H9 (cell line): ENCODE results near the gene NIN. TPM values are rescaled to one million over a fixed set of nuclear protein-coding genes. Genes with fewer than 3 reads are reported as not detected.

Source experiments
- DNase-seq: peaks from one replicate; pipeline ENCODE4 v3.0.0-alpha.2; 2017
- H2AFZ ChIP-seq: one replicate; pipeline ENCODE4 v1.6.1; 2013; ENCODE audit warnings: mild to moderate bottlenecking, low read length, control low read depth, moderate library complexity
- H2AK5ac ChIP-seq: 2 replicates; pipeline ENCODE4 v1.6.1; 2013; ENCODE audit warnings: low read length, control low read depth, mixed read lengths; ENCODE audit not compliant: insufficient read length
- H2BK120ac ChIP-seq: one replicate; pipeline ENCODE4 v1.6.1; 2013; ENCODE audit warnings: low read depth, mild to moderate bottlenecking, low read length, control low read depth, inconsistent platforms; ENCODE audit not compliant: poor library complexity, severe bottlenecking
- H2BK12ac ChIP-seq: 2 replicates; pipeline ENCODE4 v1.6.1; 2013; ENCODE audit warnings: low read length, control low read depth, mixed read lengths, low read depth; ENCODE audit not compliant: insufficient read length
- H2BK15ac ChIP-seq: 2 replicates; pipeline ENCODE4 v1.6.1; 2013; ENCODE audit warnings: low read depth, low read length, control low read depth
- H2BK20ac ChIP-seq: one replicate; pipeline ENCODE4 v1.6.1; 2013; ENCODE audit warnings: low read depth, mild to moderate bottlenecking, low read length, control low read depth, inconsistent platforms; ENCODE audit not compliant: poor library complexity, severe bottlenecking
- H2BK5ac ChIP-seq: 2 replicates; pipeline ENCODE4 v1.6.1; 2013; ENCODE audit warnings: low read length, control low read depth, mixed read lengths; ENCODE audit not compliant: insufficient read length
- H3K14ac ChIP-seq: 2 replicates; pipeline ENCODE4 v1.6.1; 2013; ENCODE audit warnings: low read length, control low read depth; ENCODE audit not compliant: insufficient read depth
- H3K18ac ChIP-seq: 2 replicates; pipeline ENCODE4 v1.6.1; 2013; ENCODE audit warnings: low read depth, mild to moderate bottlenecking, mixed read lengths, low read length, control low read depth; ENCODE audit not compliant: insufficient read length
- H3K23ac ChIP-seq: 2 replicates; pipeline ENCODE4 v1.6.1; 2013; ENCODE audit warnings: low read length, control low read depth, mixed read lengths, low read depth; ENCODE audit not compliant: insufficient read length
- H3K23me2 ChIP-seq: 2 replicates; pipeline ENCODE4 v1.6.1; 2013; ENCODE audit warnings: low read depth, mild to moderate bottlenecking, mixed read lengths, low read length, control low read depth; ENCODE audit not compliant: insufficient read length, poor library complexity, severe bottlenecking
- H3K27ac ChIP-seq: 2 replicates; pipeline ENCODE4 v1.5.1; 2013; ENCODE audit warnings: low read length, control low read depth, mixed read lengths, low read depth; ENCODE audit not compliant: insufficient read length
- H3K27me3 ChIP-seq: 2 replicates; pipeline ENCODE4 v1.6.1; 2013; ENCODE audit warnings: low read length, control low read depth, inconsistent platforms; ENCODE audit not compliant: insufficient read depth
- H3K4ac ChIP-seq: 2 replicates; pipeline ENCODE4 v1.6.1; 2013; ENCODE audit warnings: low read depth, mild to moderate bottlenecking, control low read depth, inconsistent platforms, low read length, moderate library complexity
- H3K4me1 ChIP-seq: 2 replicates; pipeline ENCODE4 v1.6.1; 2013; ENCODE audit warnings: low read length, control low read depth, inconsistent platforms; ENCODE audit not compliant: insufficient read depth
- H3K4me2 ChIP-seq: 2 replicates; pipeline ENCODE4 v1.6.1; 2013; ENCODE audit warnings: low read length, control low read depth, mixed read lengths; ENCODE audit not compliant: insufficient read length, insufficient read depth
- H3K56ac ChIP-seq: 2 replicates; pipeline ENCODE4 v1.6.1; 2013; ENCODE audit warnings: low read depth, mild to moderate bottlenecking, mixed read lengths, low read length, control low read depth; ENCODE audit not compliant: insufficient read length
- H3K79me1 ChIP-seq: 2 replicates; pipeline ENCODE4 v1.6.1; 2013; ENCODE audit warnings: low read depth, mild to moderate bottlenecking, moderate library complexity, low read length, control low read depth, inconsistent platforms; ENCODE audit not compliant: insufficient read depth, poor library complexity, severe bottlenecking
- H3K79me2 ChIP-seq: 2 replicates; pipeline ENCODE4 v1.6.1; 2013; ENCODE audit warnings: low read length, control low read depth, inconsistent platforms; ENCODE audit not compliant: insufficient read depth
- H3K9ac ChIP-seq: 2 replicates; pipeline ENCODE4 v1.6.1; 2013; ENCODE audit warnings: low read length, control low read depth, mixed read lengths; ENCODE audit not compliant: insufficient read length; ENCODE audit errors: extremely low read depth
- H3K9me3 ChIP-seq: one replicate; pipeline ENCODE4 v1.6.1; 2013; ENCODE audit warnings: low read depth, low read length, inconsistent platforms; ENCODE audit not compliant: control insufficient read depth
- H3T11ph ChIP-seq: one replicate; pipeline ENCODE4 v1.6.1; 2013; ENCODE audit warnings: mild to moderate bottlenecking, low read length, control low read depth, inconsistent platforms
- H4K20me1 ChIP-seq: one replicate; pipeline ENCODE4 v1.6.1; 2013; ENCODE audit not compliant: control insufficient read depth, insufficient read length, insufficient read depth
- H4K5ac ChIP-seq: 2 replicates; pipeline ENCODE4 v1.6.1; 2013; ENCODE audit warnings: low read depth, mild to moderate bottlenecking, mixed read lengths, low read length, control low read depth; ENCODE audit not compliant: insufficient read length
- H4K8ac ChIP-seq: replicated peaks from 2 replicates; pipeline ENCODE4 v1.6.1; 2013; ENCODE audit warnings: low read length, control low read depth, mixed read lengths, low read depth; ENCODE audit not compliant: insufficient read length
- H4K91ac ChIP-seq: 2 replicates; pipeline ENCODE4 v1.6.1; 2013; ENCODE audit warnings: low read depth, mild to moderate bottlenecking, moderate library complexity, mixed read lengths, low read length, control low read depth; ENCODE audit not compliant: insufficient read length
- H3K27ac Mint-ChIP-seq, 3 experiments: 2 replicates in 2 of 3; 3 replicates in 1 of 3; pipeline ENCODE4 v1.8.0; 2020 to 2021; ENCODE audit warnings: mixed read lengths in 3 of 3, mild to moderate bottlenecking in 1 of 3, moderate library complexity in 1 of 3
- H3K27me3 Mint-ChIP-seq: 2 replicates; pipeline ENCODE4 v1.8.0; 2021; ENCODE audit warnings: low read depth, mild to moderate bottlenecking, moderate library complexity, mixed read lengths
- H3K36me3 Mint-ChIP-seq, 3 experiments: 2 replicates in 2 of 3; 3 replicates in 1 of 3; pipeline ENCODE4 v1.8.0; 2020 to 2021; ENCODE audit warnings: low read depth in 3 of 3, mixed read lengths in 3 of 3; ENCODE audit not compliant: insufficient read depth in 1 of 3
- H3K4me1 Mint-ChIP-seq, 2 experiments: 2 replicates each; pipeline ENCODE4 v1.8.0; 2020; ENCODE audit warnings: mixed read lengths in 2 of 2
- H3K4me3 Mint-ChIP-seq, 2 experiments: 2 replicates in 1 of 2; 3 replicates in 1 of 2; pipeline ENCODE4 v1.8.0; 2020 to 2021; ENCODE audit warnings: mild to moderate bottlenecking in 2 of 2, mixed read lengths in 2 of 2, moderate library complexity in 1 of 2
- H3K9me3 Mint-ChIP-seq, 2 experiments: 2 replicates in 1 of 2; 3 replicates in 1 of 2; pipeline ENCODE4 v1.8.0; 2020; ENCODE audit warnings: mild to moderate bottlenecking in 2 of 2, mixed read lengths in 2 of 2, moderate library complexity in 1 of 2
- CTCF ChIP-seq: fragments of 200-600 bp; sonication (generic); conservative IDR thresholded peaks from 3 replicates; pipeline ENCODE4 v1.8.0; 2021; ENCODE audit warnings: antibody characterized with exemption, mild to moderate bottlenecking
- WGBS: extraction: QIAGEN DNeasy Blood & Tissue Kit; methylation state at CpG from one replicate; pipeline ENCODE4 v1.1.7; 2013; ENCODE audit warnings: missing lambda C conversion rate, low lambda C conversion rate, mixed read lengths; ENCODE audit not compliant: insufficient read length; ENCODE audit errors: extremely low coverage; 5-methylcytosine and 5-hydroxymethylcytosine counted together
- total RNA-seq: library from RNA; stranded (reverse); gene quantifications from 2 replicates; pipeline ENCODE4 v1.2.1, GENCODE V29; 2021

NIN gene
- total RNA-seq, 1 experiment from 2014 or later = 18.4 TPM

- Histone ChIP-seq H4K20me1 (no peaks in the 10 kb centered on the region), H3T11ph (no peak overlapping the region), H3K18ac (no peak overlapping the region), H3K14ac (no peak overlapping the region), H2BK20ac (no peak overlapping the region), H3K56ac (no peak overlapping the region), H3K23me2 (peaks cover 2% of the 10 kb centered on the region), H2BK5ac (no peak overlapping the region), H2BK120ac (no peak overlapping the region), H4K8ac (no peak overlapping the region), H3K4me2 (no peak overlapping the region), H3K9me3 (peaks cover 4% of the 10 kb centered on the region), H3K23ac (no peak overlapping the region), H2AK5ac (no peak overlapping the region), H3K4me1 (no peaks in the 10 kb centered on the region), H3K27me3 (no peaks in the 10 kb centered on the region), H3K79me2 (no peaks in the 10 kb centered on the region), H4K5ac (no peak overlapping the region), H2BK12ac (no peak overlapping the region), H2AFZ (no peak overlapping the region), H3K27ac (no peak overlapping the region), H4K91ac (no peak overlapping the region), H3K79me1 (no peaks in the 10 kb centered on the region), H3K9ac (no peak overlapping the region), H2BK15ac (no peak overlapping the region), H3K4ac (no peak overlapping the region)
- no peak overlapping the region for H3K4me3 Mint-ChIP-seq
- DNase-seq = peak; percentile 57
- peaks cover 0 to 7% (median 6%) of the 10 kb centered on the region in 3 experiments; a peak in 3 of 7 replicates for H3K36me3 Mint-ChIP-seq
- no peaks in the 10 kb centered on the region for H3K27me3 Mint-ChIP-seq
- no peak overlapping the region for H3K27ac Mint-ChIP-seq
- no peaks in the 10 kb centered on the region for H3K4me1 Mint-ChIP-seq
- peak; percentile 43; the same call in 2 of the 3 replicates for TF ChIP-seq CTCF
- no CpG with 5 or more reads among the region's 1 CpG for WGBS
- peaks cover 6 to 8% of the 10 kb centered on the region in 2 experiments; a peak in 4 of 5 replicates for H3K9me3 Mint-ChIP-seq
These were observed 142.1 kb downstream of the NIN start for GRCh38 chr14:50688875-50689274.
